A549 (cell line): ENCODE results near the gene RAPGEF6. TPM values are rescaled to one million over a fixed set of nuclear protein-coding genes. Genes with fewer than 3 reads are reported as not detected.

Source experiments
- ATAC-seq, 2 experiments: fragments of 200-7000 bp in 1 of 2; fragments of >200 bp in 1 of 2; cut with Nextera tagmentation in 1 of 2; cut with Tn5 transposase in 1 of 2; 3 replicates each; pipeline versions ENCODE4 v1.8.0 to v1.9.1; 2018 to 2020; ENCODE audit warnings: mild to moderate bottlenecking in 1 of 2, moderate library complexity in 1 of 2
- CTCF ChIA-PET: fragments of 300-600 bp; sonication (Branson Sonifier 250); formaldehyde crosslinking; extraction: SDS; loops from one replicate; lab custom pipeline; 2021; ENCODE audit warnings: antibody characterized with exemption, inconsistent platforms; lab: Yijun Ruan, JAX
- POLR2A ChIA-PET: fragments of 350-600 bp; formaldehyde crosslinking; extraction: SDS; loops from one replicate; lab custom pipeline; 2021; ENCODE audit warnings: antibody characterized with exemption, inconsistent platforms; lab: Yijun Ruan, JAX
- DNase-seq, 2 experiments: peaks; one replicate each; pipeline versions ENCODE4 v3.0.0 to v3.0.0-alpha.2; 2011 to 2016; ENCODE audit warnings: low read depth in 1 of 2, low spot score in 1 of 2
- FAIRE-seq: peaks from 2 replicates; lab custom pipeline; 2011; peaks lifted over from hg19 to GRCh38; lab: Jason Lieb, UNC
- H3K27ac ChIP-seq, 2 experiments: fragments of >200 bp; sonication (Bioruptor Twin); formaldehyde crosslinking; 3 replicates each; pipeline ENCODE4 v1.5.1; 2016 to 2017
- H3K4me1 ChIP-seq: fragments of >200 bp; sonication (Bioruptor Twin); formaldehyde crosslinking; 3 replicates; pipeline ENCODE4 v1.6.1; 2016
- H3K4me2 ChIP-seq: fragments of >200 bp; sonication (Bioruptor Twin); formaldehyde crosslinking; 3 replicates; pipeline ENCODE4 v1.6.1; 2016
- H3K4me3 ChIP-seq: fragments of >200 bp; sonication (Bioruptor Twin); formaldehyde crosslinking; 3 replicates; pipeline ENCODE4 v1.5.1; 2016
- H3K9me3 ChIP-seq: fragments of >200 bp; sonication (Bioruptor Twin); formaldehyde crosslinking; 3 replicates; pipeline ENCODE4 v1.6.1; 2016
- BHLHE40 ChIP-seq: IDR thresholded peaks from 2 replicates; pipeline ENCODE4 v1.6.1; 2012; ENCODE audit warnings: low read depth, low read length, inconsistent platforms
- CEBPB ChIP-seq, 2 experiments: fragments of >200 bp in 1 of 2; sonication (Bioruptor Twin) in 1 of 2; formaldehyde crosslinking in 1 of 2; IDR thresholded peaks; 2 replicates each; pipeline ENCODE4 v1.6.1; 2012 to 2016
- EHMT2 ChIP-seq: fragments of 200-600 bp; sonication (generic); IDR thresholded peaks from 2 replicates; pipeline ENCODE4 v1.6.1; 2016; ENCODE audit warnings: antibody characterized with exemption, low read depth, mild to moderate bottlenecking, moderate library complexity
- FOSB ChIP-seq: fragments of 250-450 bp; sonication (Bioruptor Pico); IDR thresholded peaks from 2 replicates; pipeline ENCODE4 v1.5.0; 2020; ENCODE audit warnings: mild to moderate bottlenecking, moderate library complexity
- HDAC2 ChIP-seq: fragments of 200-600 bp; sonication (generic); IDR thresholded peaks from 2 replicates; pipeline ENCODE4 v1.6.1; 2016
- HOXB5 ChIP-seq: fragments of 250-450 bp; sonication (Bioruptor Pico); IDR thresholded peaks from 2 replicates; pipeline ENCODE4 v1.5.0; 2020; ENCODE audit warnings: mild to moderate bottlenecking, moderate library complexity
- JUN ChIP-seq, 2 experiments: fragments of >200 bp; sonication (Bioruptor Twin); formaldehyde crosslinking; IDR thresholded peaks; 2 replicates in 1 of 2; 3 replicates in 1 of 2; pipeline ENCODE4 v1.6.1; 2016 to 2017
- JUNB ChIP-seq: fragments of >200 bp; sonication (Bioruptor Twin); formaldehyde crosslinking; IDR thresholded peaks from 2 replicates; pipeline ENCODE4 v1.6.1; 2016
- KDM1A ChIP-seq: fragments of 200-600 bp; sonication (generic); IDR thresholded peaks from 2 replicates; pipeline ENCODE4 v1.6.1; 2016; ENCODE audit warnings: low read depth, mild to moderate bottlenecking
- NPAS2 ChIP-seq: fragments of 250-450 bp; sonication (Bioruptor Pico); IDR thresholded peaks from 2 replicates; pipeline ENCODE4 v1.8.0; 2022; ENCODE audit warnings: mild to moderate bottlenecking, moderate library complexity, borderline replicate concordance
- NR3C1 ChIP-seq: fragments of >200 bp; sonication (Bioruptor Twin); formaldehyde crosslinking; IDR thresholded peaks from 3 replicates; pipeline ENCODE4 v1.6.1; 2017
- POLR2AphosphoS2 ChIP-seq: conservative IDR thresholded peaks from 2 replicates; pipeline ENCODE4 v1.6.1; 2012; ENCODE audit warnings: low read length, improper control_type of control experiment, inconsistent platforms
- RAD21 ChIP-seq, 2 experiments: fragments of >200 bp in 1 of 2; sonication (Bioruptor Twin) in 1 of 2; formaldehyde crosslinking in 1 of 2; IDR thresholded peaks in 1 of 2; conservative IDR thresholded peaks in 1 of 2; 2 replicates in 1 of 2; 3 replicates in 1 of 2; pipeline ENCODE4 v1.6.1; 2012 to 2018; ENCODE audit warnings: inconsistent platforms in 1 of 2
- RARB ChIP-seq: fragments of 250-450 bp; sonication (Bioruptor Pico); IDR thresholded peaks from 2 replicates; pipeline ENCODE4 v1.8.0; 2021; ENCODE audit warnings: mild to moderate bottlenecking, moderate library complexity
- RNF2 ChIP-seq: fragments of 200-600 bp; sonication (generic); IDR thresholded peaks from 2 replicates; pipeline ENCODE4 v1.6.1; 2016; ENCODE audit warnings: low read depth, mild to moderate bottlenecking, antibody characterized with exemption, moderate library complexity, borderline replicate concordance
- ZSCAN20 ChIP-seq: fragments of 250-450 bp; sonication (Bioruptor Pico); IDR thresholded peaks from 2 replicates; pipeline ENCODE4 v1.8.0; 2022; ENCODE audit warnings: mild to moderate bottlenecking, moderate library complexity
- whole genome bisulfite sequencing: methylation state at CpG from one replicate; pipeline ENCODE4 v1.1.6; 2017; ENCODE audit errors: missing lambda C conversion rate; 5-methylcytosine and 5-hydroxymethylcytosine counted together
- polyA plus RNA-seq, 4 experiments: library from polyadenylated mRNA; depleted of rRNA in 3 of 4; stranded (reverse); fragments of >200 nt; fragmentation: RNase III in 1 of 4; extraction: RNeasy Plus Mini Kit Qiagen cat#74134 plus additional on column Dnase treatment in 1 of 4; gene quantifications; 2 replicates in 3 of 4; 3 replicates in 1 of 4; pipeline ENCODE4 v1.2.3, GENCODE V29; 2011 to 2017
- TF ChIP-seq, protein P1 (sequence below): fragments of 450-650 bp; IDR thresholded peaks from 2 replicates; pipeline ENCODE4 v1.6.1; 2014; ENCODE audit warnings: antibody characterized with exemption
- TF ChIP-seq, protein P2 (sequence below): fragments of 200-600 bp; sonication (generic); IDR thresholded peaks from 2 replicates; pipeline ENCODE4 v1.6.1; 2016; ENCODE audit warnings: antibody characterized with exemption, mild to moderate bottlenecking, moderate library complexity
- TF ChIP-seq, protein P3 (sequence below): fragments of >200 bp; sonication (Bioruptor Twin); formaldehyde crosslinking; IDR thresholded peaks from 3 replicates; pipeline ENCODE4 v1.5.1; 2016
- TF ChIP-seq, protein P4 (sequence below): IDR thresholded peaks from 2 replicates; pipeline ENCODE4 v1.6.1; 2012
- TF ChIP-seq, protein P5 (sequence below): fragments of 150-350 bp; IDR thresholded peaks from 2 replicates; pipeline ENCODE4 v1.6.1; 2014; ENCODE audit warnings: low read depth, mild to moderate bottlenecking, low read length

RAPGEF6 gene
- polyA plus RNA-seq, 2 of the 4 experiments (the other 2 are of a cell fraction) = 5.9 to 15.2 TPM

DNA sequence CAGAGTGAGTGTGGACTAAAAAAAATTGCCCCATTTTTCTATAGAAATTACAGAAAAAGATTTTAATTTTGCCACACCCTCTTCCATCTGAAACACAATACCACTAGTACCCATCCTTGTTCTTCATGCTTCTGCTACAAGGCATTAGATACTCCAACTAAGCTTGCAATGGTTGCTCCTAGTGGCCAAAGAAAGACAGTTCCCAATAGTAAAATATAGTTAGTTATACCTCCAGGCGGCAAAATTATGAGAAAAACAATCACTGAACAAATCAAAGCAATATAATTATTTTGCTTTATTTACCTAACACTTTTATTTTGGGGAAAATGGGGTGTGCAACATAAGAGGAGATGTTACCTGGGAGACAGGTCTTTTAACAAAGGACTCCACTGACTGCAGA, 101.2 kb downstream of the RAPGEF6 start:
- H3K4me3 ChIP-seq = no peak overlapping the region
- no peak for FAIRE-seq
- TF ChIP-seq RNF2 = no peak
- TF ChIP-seq HDAC2 = no peak
- no peak for TF ChIP-seq RAD21 (conservative IDR thresholded peaks at IDR 0.05 in 1 of 2, IDR thresholded peaks at IDR 0.05 in 1 of 2)
- no peak for TF ChIP-seq BHLHE40
- TF ChIP-seq HOXB5 (CRISPR knock-in tag) = no peak
- peak in 1 of 2 experiments; percentile 11 for DNase-seq
- WGBS = 90% methylated on average over 1 of the region's 1 CpG
- H3K9me3 ChIP-seq = no peaks in the 10 kb centered on the region
- peaks cover 54% of the 10 kb centered on the region for H3K4me1 ChIP-seq
- no peak overlapping the region for H3K27ac ChIP-seq
- H3K4me2 ChIP-seq = no peak overlapping the region
- CTCF ChIA-PET = no interaction called here
- ATAC-seq = peak; percentile 59 to 63; a peak in 1 of 6 replicates
- POLR2A ChIA-PET = interaction anchor here (0.6 kb wide), 1 partner anchor 19 kb away, joined by 3 read pairs; no protein-coding TSS in a partner anchor

DNA sequence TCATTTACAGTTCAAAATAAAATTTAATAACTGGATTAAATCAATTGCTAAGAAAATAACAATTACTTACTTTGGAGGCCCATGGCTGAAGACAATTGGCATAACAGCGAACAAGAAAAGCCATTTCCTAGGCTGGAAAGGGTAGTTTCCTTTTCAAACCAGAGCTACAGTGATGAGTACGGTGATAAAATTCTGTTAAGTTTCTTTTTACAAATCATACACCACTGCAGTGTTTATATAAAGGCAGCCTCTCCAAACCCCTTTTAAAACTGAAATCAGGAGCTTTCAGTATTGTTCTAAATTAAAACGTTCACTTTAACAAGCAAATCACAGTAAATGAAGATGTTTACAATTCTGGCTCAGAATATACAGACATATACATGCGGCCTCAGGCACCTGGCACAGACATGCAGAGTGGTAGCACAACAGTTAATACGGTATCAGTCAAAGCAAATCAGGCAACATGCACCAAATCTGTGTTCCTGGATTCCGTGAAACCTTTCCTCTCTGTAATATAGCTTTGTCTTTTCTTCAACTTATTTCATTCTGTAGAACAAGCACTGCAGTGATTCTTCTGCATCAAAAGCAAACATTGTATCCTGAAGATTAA, 102.9 kb downstream of the RAPGEF6 start:
- no peak for FAIRE-seq
- H3K4me2 ChIP-seq = no peak overlapping the region
- peaks cover 36% of the 10 kb centered on the region for H3K4me1 ChIP-seq
- ChIA-PET POLR2A (interaction anchor here (0.7 kb wide), 1 partner anchor 27 kb away, joined by 5 read pairs; no protein-coding TSS in a partner anchor), CTCF (interaction anchor here (0.6 to 0.8 kb wide), 2 partner anchors 21 to 393 kb away, joined by 3 to 5 read pairs; no protein-coding TSS in a partner anchor)
- WGBS = 79% methylated on average over 6 of the region's 6 CpGs
- ATAC-seq = no peak
- TF ChIP-seq KDM1A (no peak), JUNB (no peak)
- TF ChIP-seq, protein P1, sequence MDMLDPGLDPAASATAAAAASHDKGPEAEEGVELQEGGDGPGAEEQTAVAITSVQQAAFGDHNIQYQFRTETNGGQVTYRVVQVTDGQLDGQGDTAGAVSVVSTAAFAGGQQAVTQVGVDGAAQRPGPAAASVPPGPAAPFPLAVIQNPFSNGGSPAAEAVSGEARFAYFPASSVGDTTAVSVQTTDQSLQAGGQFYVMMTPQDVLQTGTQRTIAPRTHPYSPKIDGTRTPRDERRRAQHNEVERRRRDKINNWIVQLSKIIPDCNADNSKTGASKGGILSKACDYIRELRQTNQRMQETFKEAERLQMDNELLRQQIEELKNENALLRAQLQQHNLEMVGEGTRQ = no peak
- no peak overlapping the region for H3K27ac ChIP-seq
- no peak overlapping the region for H3K4me3 ChIP-seq
- DNase-seq = no peak
- no peaks in the 10 kb centered on the region for H3K9me3 ChIP-seq

DNA sequence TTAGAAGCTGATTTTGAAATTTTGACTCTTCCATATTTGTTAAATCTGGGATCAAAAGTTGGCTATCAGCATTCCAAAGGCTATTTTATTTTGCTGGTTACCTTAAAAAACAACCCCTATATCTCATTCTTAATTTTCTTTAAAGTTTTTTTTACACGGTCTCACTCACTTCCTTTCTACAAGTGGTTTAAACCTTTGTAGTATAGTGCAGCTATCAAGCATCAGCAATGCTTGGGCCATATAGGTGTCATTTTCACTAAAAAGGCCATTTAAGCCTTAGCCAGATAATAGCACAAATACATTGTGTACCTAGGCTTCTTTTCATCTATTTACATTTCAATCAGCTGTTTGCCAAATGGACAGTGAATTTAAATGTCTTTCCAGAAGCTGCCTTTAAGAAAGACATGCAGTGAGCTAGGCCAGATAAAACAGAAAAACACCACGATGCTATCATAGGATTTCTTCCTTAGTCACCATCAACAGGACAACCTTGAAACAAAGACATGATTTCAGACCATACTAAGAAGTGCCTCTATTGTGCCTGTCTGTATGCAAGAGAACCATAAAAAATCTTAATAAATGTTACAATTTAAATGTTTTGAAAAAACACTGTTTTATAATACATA, 104.2 kb downstream of the RAPGEF6 start:
- no peak for DNase-seq
- no peak for ATAC-seq
- ChIA-PET POLR2A (no interaction called here), CTCF (no interaction called here)
- Histone ChIP-seq H3K27ac (no peak overlapping the region), H3K4me1 (peaks cover 25% of the 10 kb centered on the region), H3K9me3 (no peaks in the 10 kb centered on the region), H3K4me2 (no peak overlapping the region), H3K4me3 (no peak overlapping the region)
- TF ChIP-seq POLR2AphosphoS2 = no peak
- no peak for TF ChIP-seq JUN (IDR thresholded peaks at IDR 0.05)
- TF ChIP-seq FOSB (CRISPR knock-in tag) = no peak
- TF ChIP-seq EHMT2 = no peak
- TF ChIP-seq, protein P2, sequence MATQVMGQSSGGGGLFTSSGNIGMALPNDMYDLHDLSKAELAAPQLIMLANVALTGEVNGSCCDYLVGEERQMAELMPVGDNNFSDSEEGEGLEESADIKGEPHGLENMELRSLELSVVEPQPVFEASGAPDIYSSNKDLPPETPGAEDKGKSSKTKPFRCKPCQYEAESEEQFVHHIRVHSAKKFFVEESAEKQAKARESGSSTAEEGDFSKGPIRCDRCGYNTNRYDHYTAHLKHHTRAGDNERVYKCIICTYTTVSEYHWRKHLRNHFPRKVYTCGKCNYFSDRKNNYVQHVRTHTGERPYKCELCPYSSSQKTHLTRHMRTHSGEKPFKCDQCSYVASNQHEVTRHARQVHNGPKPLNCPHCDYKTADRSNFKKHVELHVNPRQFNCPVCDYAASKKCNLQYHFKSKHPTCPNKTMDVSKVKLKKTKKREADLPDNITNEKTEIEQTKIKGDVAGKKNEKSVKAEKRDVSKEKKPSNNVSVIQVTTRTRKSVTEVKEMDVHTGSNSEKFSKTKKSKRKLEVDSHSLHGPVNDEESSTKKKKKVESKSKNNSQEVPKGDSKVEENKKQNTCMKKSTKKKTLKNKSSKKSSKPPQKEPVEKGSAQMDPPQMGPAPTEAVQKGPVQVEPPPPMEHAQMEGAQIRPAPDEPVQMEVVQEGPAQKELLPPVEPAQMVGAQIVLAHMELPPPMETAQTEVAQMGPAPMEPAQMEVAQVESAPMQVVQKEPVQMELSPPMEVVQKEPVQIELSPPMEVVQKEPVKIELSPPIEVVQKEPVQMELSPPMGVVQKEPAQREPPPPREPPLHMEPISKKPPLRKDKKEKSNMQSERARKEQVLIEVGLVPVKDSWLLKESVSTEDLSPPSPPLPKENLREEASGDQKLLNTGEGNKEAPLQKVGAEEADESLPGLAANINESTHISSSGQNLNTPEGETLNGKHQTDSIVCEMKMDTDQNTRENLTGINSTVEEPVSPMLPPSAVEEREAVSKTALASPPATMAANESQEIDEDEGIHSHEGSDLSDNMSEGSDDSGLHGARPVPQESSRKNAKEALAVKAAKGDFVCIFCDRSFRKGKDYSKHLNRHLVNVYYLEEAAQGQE = no peak
- TF ChIP-seq NPAS2 = no peak
- TF ChIP-seq CEBPB (IDR thresholded peaks at IDR 0.05) = no peak
- TF ChIP-seq, protein P3, sequence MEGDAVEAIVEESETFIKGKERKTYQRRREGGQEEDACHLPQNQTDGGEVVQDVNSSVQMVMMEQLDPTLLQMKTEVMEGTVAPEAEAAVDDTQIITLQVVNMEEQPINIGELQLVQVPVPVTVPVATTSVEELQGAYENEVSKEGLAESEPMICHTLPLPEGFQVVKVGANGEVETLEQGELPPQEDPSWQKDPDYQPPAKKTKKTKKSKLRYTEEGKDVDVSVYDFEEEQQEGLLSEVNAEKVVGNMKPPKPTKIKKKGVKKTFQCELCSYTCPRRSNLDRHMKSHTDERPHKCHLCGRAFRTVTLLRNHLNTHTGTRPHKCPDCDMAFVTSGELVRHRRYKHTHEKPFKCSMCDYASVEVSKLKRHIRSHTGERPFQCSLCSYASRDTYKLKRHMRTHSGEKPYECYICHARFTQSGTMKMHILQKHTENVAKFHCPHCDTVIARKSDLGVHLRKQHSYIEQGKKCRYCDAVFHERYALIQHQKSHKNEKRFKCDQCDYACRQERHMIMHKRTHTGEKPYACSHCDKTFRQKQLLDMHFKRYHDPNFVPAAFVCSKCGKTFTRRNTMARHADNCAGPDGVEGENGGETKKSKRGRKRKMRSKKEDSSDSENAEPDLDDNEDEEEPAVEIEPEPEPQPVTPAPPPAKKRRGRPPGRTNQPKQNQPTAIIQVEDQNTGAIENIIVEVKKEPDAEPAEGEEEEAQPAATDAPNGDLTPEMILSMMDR = no peak
- no peak for TF ChIP-seq ZSCAN20 (CRISPR knock-in tag)
- TF ChIP-seq, protein P4, sequence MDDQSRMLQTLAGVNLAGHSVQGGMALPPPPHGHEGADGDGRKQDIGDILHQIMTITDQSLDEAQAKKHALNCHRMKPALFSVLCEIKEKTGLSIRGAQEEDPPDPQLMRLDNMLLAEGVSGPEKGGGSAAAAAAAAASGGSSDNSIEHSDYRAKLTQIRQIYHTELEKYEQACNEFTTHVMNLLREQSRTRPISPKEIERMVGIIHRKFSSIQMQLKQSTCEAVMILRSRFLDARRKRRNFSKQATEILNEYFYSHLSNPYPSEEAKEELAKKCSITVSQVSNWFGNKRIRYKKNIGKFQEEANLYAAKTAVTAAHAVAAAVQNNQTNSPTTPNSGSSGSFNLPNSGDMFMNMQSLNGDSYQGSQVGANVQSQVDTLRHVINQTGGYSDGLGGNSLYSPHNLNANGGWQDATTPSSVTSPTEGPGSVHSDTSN = no peak
- no peak for TF ChIP-seq RNF2
- TF ChIP-seq NR3C1 = no peak
- TF ChIP-seq RARB (CRISPR knock-in tag) = no peak
- TF ChIP-seq, protein P5, sequence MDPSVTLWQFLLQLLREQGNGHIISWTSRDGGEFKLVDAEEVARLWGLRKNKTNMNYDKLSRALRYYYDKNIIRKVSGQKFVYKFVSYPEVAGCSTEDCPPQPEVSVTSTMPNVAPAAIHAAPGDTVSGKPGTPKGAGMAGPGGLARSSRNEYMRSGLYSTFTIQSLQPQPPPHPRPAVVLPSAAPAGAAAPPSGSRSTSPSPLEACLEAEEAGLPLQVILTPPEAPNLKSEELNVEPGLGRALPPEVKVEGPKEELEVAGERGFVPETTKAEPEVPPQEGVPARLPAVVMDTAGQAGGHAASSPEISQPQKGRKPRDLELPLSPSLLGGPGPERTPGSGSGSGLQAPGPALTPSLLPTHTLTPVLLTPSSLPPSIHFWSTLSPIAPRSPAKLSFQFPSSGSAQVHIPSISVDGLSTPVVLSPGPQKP = no peak
- peak; percentile 28 for FAIRE-seq
- WGBS = 71% methylated on average over 2 of the region's 2 CpGs
